Nephron progenitor cell (in vitro differentiated cells): Measurements from ENCODE around the gene SPSB4.
A peak's percentile ranks its signal among the peaks of the same experiment; 100 is the strongest.

Source experiments
- DNase-seq: peaks from one replicate; pipeline ENCODE4 v3.0.0; 2021
- H3K27ac Mint-ChIP-seq: 2 replicates; pipeline ENCODE4 v1.8.0; 2021; ENCODE audit warnings: mild to moderate bottlenecking, moderate library complexity, mixed read lengths
- H3K27me3 Mint-ChIP-seq: 2 replicates; pipeline ENCODE4 v1.8.0; 2021; ENCODE audit warnings: mild to moderate bottlenecking, low read depth, mixed read lengths; ENCODE audit not compliant: poor library complexity
- H3K36me3 Mint-ChIP-seq: 2 replicates; pipeline ENCODE4 v1.8.0; 2021; ENCODE audit warnings: low read depth, mixed read lengths
- H3K4me1 Mint-ChIP-seq: 2 replicates; pipeline ENCODE4 v1.8.0; 2021; ENCODE audit warnings: mixed read lengths
- H3K4me3 Mint-ChIP-seq: 2 replicates; pipeline ENCODE4 v1.8.0; 2021; ENCODE audit warnings: mild to moderate bottlenecking, moderate library complexity, mixed read lengths
- H3K9me3 Mint-ChIP-seq: 2 replicates; pipeline ENCODE4 v1.8.0; 2021; ENCODE audit warnings: mild to moderate bottlenecking, moderate library complexity, mixed read lengths
- TF ChIP-seq, protein P1 (sequence below): fragments of 200-600 bp; sonication (generic); IDR thresholded peaks from 2 replicates; pipeline ENCODE4 v1.5.0; 2021; ENCODE audit warnings: antibody characterized with exemption

Gene SPSB4

DNA sequence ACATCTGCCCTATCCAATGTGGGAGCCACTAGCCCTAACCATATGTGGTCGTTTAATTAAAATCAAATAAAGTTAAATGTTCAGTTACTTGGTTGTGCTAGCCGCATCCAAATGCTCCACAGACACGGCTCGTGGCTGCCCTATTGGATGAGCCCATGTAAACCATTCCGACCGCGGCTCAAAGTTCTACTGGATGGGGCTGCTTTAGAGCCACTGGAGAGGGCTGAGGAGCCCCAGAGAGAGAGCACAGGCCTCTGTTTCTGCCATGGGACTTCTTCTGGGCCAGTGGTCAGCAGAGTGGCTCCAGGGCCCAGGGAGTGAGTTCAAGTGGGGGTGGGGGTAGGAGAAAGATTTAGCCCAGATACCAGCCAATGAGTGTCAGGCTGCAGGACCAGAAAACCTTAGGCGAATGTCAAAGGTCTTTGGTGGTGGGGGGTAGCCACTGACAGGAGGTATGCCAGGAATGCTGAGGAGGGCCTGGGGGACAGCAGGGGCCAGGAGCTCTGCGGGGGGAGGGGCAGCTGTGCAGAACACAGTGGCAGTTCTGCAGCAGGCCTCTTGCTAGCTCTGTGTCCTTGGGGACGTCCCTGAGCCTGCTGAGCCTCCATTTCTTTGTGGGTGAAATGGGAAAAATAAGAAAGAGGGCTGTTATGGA lies 30.1 kb downstream of the SPSB4 start:
- H3K27ac Mint-ChIP-seq = peak overlapping the region; percentile 99
- peak; percentile 83 for DNase-seq
- peaks cover 7% of the 10 kb centered on the region for H3K27me3 Mint-ChIP-seq
- H3K36me3 Mint-ChIP-seq = peaks cover 5% of the 10 kb centered on the region
- peak overlapping the region; percentile 72 for H3K4me3 Mint-ChIP-seq
- TF ChIP-seq, protein P1, sequence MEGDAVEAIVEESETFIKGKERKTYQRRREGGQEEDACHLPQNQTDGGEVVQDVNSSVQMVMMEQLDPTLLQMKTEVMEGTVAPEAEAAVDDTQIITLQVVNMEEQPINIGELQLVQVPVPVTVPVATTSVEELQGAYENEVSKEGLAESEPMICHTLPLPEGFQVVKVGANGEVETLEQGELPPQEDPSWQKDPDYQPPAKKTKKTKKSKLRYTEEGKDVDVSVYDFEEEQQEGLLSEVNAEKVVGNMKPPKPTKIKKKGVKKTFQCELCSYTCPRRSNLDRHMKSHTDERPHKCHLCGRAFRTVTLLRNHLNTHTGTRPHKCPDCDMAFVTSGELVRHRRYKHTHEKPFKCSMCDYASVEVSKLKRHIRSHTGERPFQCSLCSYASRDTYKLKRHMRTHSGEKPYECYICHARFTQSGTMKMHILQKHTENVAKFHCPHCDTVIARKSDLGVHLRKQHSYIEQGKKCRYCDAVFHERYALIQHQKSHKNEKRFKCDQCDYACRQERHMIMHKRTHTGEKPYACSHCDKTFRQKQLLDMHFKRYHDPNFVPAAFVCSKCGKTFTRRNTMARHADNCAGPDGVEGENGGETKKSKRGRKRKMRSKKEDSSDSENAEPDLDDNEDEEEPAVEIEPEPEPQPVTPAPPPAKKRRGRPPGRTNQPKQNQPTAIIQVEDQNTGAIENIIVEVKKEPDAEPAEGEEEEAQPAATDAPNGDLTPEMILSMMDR = no peak
- H3K9me3 Mint-ChIP-seq = no peaks in the 10 kb centered on the region
- H3K4me1 Mint-ChIP-seq = peaks cover 100% of the 10 kb centered on the region

DNA sequence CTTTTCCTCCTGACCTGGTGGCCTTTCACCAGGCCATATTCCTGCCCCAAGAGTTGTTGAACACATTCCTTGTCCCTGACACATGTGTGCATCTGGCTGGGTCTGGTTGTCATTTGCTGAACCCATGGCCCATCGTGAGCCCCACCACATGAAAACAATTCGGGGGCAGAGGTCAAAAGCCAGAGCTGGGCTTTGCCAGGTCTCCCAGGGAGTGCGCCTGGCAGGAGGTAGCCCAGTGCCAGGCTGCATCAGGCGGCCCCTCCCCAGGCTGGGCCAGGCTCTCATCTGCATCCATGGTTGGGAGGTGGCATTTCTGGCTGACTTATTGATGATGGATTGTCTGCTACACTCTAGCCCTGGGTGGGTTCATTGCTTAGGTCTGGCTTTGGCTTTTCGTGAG lies 30.9 kb downstream of the SPSB4 start:
- TF ChIP-seq, protein P1 = no peak
- Mint-ChIP-seq H3K27ac (peak overlapping the region; percentile 99), H3K4me1 (peaks cover 100% of the 10 kb centered on the region), H3K9me3 (no peaks in the 10 kb centered on the region), H3K36me3 (peaks cover 5% of the 10 kb centered on the region), H3K27me3 (peaks cover 7% of the 10 kb centered on the region), H3K4me3 (no peak overlapping the region)
- no peak for DNase-seq

DNA sequence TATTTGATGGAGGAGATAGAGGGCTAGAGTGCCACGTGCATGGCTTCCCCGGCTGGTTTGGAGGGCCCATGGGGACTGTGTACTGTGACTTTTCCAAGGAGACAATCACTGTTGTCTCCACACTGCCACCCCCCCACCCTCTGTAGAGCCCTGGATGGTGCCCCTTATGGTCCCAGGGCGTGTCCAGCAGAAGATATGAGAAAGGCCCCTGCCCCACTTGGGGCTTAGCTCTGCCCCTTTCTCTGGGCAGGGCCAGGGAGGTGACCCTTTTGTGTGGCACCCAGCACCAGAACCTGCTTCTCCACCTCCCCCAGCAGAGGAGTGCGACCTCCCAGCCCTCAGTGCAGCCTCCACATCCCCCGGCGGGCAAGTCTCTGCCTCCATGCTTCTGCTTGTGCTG lies 32.1 kb downstream of the SPSB4 start:
- peaks cover 7% of the 10 kb centered on the region for H3K27me3 Mint-ChIP-seq
- peaks cover 100% of the 10 kb centered on the region for H3K4me1 Mint-ChIP-seq
- peak overlapping the region; percentile 69 for H3K4me3 Mint-ChIP-seq
- DNase-seq = no peak
- TF ChIP-seq, protein P1 = no peak
- no peaks in the 10 kb centered on the region for H3K9me3 Mint-ChIP-seq
- H3K36me3 Mint-ChIP-seq = peaks cover 5% of the 10 kb centered on the region
- H3K27ac Mint-ChIP-seq = peak overlapping the region; percentile 99

DNA sequence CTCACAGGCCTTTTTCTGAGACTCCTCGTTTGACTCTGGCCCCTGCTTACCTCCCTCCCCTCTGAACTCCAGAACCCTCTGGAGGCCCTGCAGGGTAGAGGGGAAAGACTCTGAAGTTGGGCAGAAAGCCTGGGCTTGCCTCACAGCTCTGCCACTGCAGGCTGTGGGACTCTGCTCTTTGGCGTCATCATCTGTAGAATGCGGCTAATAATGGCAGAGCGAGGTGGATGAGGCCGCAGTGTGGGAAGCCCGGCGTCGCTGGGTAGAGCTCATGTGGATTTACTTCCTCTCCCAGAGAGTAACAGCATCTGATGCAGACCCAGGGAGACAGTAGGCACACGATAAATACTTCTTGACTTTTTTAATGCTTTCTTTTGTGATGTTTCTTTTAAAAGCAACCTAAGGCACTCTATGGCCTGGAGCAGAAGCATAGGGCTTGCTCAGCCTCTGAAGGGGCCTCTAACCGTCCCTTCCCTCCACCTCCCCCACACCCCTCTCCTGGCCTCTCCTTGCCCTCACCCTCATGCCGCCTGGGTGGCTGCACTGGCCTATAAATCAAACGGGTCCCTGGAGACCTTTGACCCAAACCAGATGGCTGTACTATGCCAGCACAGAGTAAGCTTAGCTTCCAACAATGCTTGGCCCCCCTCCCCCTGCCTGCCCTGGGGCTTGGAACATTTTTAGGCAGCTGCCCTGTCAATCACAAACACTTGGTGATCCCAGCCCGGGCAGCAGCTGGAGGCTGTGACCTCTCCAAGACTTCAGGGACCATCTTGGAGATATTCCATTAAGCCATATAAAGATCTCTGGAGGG lies 32.9 kb downstream of the SPSB4 start:
- Mint-ChIP-seq H3K9me3 (no peaks in the 10 kb centered on the region), H3K27me3 (peaks cover 2% of the 10 kb centered on the region), H3K36me3 (peaks cover 5% of the 10 kb centered on the region), H3K4me1 (peaks cover 100% of the 10 kb centered on the region), H3K27ac (peak overlapping the region; percentile 99), H3K4me3 (peak overlapping the region; percentile 69)
- TF ChIP-seq, protein P1 = no peak
- peak; percentile 86 for DNase-seq

DNA sequence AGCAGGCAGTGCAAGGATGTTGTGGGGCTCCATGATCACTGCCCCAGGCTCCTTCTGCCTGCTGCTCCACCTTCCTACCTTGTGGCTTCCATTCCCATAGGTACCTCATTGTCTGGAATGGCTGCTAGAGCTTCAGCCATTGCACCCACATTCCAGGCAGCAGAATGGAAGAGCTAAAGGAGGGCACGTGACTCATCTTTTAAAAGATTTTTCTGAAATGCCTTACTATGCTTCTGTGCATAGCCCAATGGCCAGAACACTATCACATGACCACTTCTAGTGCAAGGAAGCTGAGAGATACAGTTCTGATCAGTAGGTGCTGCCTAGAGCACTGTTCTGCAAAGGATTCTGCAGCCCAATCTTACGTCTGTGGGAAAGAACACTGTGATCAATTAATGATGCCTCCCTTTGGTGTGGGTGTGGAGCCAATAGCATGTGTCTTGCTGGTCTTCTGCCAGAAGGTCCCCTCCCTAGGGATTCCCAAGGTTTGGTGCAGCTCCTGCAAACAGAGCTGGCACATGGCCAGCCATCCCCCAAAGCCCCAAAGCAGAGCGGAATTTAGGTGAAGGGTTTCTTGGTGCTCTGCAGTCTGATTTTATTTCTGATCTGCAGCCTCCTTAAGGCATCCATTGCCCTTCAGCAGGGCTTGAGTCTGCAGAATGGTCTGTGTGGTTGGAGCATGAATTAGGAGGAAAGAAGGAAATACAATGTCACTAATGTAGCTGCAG lies 34.4 kb downstream of the SPSB4 start:
- no peak for DNase-seq
- peaks cover 100% of the 10 kb centered on the region for H3K4me1 Mint-ChIP-seq
- H3K9me3 Mint-ChIP-seq = no peaks in the 10 kb centered on the region
- TF ChIP-seq, protein P1 = no peak
- H3K27ac Mint-ChIP-seq = no peak overlapping the region
- H3K4me3 Mint-ChIP-seq = no peak overlapping the region
- H3K36me3 Mint-ChIP-seq = no peaks in the 10 kb centered on the region
- no peaks in the 10 kb centered on the region for H3K27me3 Mint-ChIP-seq
